HG03103 (cell line): Measurements from ENCODE around the gene TMEM258.

Experiments used
- ATAC-seq: cut with Tn5 transposase; IDR thresholded peaks from one replicate; pipeline ENCODE4 v1.9.1; 2021; ENCODE audit warnings: low read depth; ENCODE audit not compliant: unreplicated experiment

TMEM258 gene

DNA sequence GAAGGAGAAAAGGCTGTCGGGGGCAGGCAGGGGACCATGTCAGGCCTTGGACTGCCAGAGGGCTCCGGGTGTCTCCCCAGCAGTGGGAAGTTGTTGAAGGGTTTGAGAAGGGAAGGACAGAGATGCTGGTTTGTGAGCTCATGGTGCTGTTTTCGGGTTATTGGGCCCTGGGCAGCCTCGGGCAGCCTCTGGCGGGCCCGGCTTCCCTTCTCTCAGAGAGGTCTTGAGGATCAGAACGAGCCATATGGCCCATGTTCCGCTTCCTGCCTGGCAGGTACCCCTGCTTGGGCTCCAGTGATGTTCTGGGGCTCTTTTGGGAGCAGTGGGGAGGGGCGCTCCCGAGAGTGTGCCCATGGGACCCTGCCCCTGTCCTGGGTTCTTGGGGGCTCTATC, 30.2 kb downstream of the TMEM258 start:
- no peak for ATAC-seq

DNA sequence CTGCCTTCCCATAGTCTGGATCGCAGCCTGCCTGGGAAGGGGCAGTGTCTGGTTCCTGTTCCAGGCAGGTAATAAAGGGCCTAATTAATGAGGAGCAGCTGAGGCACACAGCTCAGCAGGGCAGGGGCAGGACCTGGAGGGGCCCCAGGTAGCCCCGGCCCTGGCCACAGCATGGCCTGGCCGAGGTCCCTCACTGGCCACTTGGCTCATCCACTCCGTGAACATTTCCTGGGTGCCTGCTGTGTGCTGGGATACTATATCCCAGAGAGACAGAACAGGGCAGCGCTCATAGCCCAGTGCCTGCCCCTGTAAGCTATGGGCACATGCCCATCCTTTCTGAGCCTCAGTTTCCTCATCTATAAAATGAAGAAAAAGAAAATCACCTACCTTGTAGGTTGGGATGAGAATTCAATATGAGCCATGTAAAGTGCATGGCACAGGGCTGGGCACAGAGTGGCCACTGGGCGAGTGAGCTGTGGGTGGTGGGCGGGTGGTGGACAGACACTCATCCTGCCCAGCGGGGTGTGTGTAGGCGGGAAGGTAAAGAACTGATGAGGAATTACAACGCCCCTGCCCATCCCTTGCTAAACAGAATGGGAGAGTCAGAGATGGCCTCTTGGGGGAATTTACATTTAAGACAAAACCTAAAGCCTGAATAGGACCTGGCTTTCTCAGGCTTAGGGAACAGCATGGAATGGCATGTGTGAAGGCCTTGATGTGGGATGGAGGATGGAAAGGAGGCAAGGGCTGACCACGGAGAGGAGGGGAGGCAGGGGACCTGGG, 30.8 kb downstream of the TMEM258 start:
- ATAC-seq = no peak

DNA sequence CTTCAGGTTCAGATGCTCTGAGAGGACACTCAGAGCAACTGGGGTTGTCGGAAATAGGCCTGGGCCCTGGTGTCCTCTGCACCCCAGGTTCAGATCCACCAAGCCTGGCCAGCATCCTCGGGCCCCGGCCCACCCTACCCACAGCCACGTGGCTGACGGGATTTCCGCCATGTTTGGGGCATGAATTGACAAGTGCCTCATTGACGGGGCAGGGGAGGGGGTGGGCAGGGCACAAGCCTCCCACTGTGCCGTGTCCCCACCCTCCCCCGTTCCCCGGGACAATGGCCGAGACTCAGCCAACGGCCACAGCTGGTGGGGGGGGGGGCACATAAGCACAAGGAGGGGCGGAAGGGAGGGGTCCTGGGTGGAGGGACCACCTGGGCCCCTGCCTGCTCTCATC, 31.5 kb downstream of the TMEM258 start:
- ATAC-seq = no peak

DNA sequence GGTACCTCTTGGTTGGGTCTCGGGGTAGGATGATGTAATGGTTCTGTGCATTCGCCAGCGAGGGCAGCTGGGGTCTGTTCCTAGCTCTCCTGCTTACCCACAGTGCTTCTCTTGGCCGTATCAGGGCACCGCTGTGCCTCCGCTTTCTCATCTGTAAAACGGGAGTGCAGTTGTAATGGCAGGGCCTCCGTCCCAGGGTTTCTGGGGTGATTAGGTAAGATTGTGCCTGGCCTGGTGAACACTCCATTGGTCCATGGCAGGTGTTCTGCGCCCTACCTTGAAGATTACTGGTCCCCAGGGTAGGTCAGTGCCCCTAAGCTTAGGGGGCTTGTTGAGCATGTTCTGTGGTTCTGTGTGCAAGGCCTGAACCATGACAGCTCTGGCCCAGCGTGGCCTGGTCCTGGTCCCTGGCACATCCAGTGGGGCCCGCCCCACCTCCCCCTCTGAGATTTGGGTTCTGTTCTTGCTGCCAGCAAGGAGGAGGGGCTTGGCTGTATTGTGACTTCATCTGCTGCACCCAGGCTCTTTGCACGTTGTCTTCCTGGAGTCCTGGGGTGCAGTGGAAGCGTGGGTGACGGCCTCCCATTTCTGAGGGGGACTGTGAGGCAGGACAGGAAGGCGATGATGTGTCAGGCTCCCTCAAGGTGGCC, 35.1 kb downstream of the TMEM258 start:
- ATAC-seq = no peak

DNA sequence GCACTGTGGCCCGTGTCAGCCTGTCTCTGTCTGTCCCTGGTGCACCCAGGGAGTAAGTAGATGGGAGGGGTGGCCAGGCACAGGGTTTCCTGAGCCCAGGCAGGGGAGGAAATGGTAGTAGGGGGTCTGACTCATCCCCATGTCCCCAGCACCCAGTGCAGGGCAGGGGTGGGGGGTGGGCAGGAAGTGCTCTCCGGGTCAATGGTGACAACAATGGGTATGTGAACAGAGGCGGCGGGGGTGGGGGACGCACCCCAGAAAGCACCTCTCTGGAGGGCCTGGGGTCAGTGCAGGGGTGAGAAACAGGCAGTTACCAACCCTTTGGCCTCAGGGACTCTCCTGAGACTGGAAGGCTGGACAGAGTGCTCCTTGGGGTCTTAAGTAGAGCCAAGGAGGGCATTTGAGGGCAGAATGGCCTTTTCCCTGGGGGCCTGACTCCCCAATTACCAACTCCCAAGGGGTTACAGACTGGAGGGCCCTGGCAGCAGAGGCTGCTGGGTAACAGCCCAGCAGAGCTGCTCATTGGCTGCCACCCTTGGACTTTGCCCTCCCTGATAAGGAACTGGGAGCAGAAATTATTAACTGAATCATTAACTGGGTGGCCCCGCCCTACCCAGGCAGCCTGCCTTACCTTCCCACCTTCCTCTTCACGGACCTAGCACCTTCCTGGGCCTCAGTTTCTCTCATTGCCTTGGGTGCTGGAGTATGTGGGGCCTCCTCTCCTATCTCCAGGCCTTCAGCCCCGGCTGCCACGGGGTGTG, 35.8 kb downstream of the TMEM258 start:
- no peak for ATAC-seq

DNA sequence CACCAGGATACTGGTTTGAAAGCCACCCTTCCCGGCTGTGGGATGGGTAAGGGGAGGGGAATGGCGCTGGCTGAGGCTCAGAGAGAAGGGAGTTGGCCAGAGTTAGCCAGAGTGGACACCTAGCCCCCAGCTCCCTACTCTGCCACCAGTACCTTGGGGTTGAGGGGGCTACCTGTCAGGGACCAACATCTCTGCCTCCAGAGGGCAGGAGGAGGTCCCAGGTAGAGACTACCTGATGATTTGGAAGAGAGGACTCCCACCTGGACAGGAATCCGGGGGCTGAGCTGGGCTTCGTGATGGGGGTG, 36.3 kb downstream of the TMEM258 start:
- ATAC-seq = no peak

DNA sequence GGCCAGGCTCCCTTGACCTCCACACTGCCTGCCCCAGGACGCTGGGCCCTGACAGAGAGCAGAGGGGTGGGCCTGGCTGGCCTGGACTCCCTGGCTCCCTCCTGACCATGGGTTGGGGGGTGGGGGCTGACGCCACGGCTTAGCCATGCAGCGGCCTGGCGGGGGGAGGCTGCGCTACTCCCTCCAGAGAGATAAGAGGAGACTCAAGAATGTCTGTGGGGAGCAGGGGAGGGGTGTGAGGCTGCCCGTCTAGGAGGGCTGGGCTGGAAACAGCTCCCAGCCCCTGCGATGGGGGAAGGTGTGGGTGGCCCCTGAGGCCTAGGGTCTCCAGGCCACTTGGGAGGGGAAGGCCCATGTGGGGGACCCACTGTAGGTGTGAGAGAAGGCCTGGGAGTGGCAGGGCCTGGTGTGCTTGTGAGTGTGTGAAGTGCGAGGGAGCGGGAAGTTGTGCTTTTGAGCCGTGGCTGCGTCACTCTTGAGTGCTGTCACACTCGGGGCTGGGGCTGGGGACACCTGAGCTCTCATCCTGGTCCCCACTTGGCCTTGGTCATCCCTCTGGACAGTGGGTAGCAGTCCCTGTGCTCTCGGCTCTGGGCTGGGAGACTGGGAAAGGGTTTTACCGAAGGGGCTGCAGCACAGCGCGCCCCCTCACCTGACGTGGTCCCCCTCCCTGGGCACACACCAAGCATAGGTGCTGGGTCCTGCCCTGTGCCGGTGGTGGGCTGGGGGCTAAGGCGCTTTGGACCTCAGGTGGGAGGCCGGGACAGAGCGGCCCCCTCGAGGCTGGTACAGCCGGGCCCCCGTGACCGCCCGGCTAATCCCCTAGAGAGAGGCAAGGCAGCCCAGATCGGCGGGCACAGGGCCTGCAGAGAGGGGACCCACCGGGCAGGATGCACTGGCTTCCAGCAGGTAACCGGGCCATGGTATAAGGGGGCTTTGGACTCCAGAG, 37.6 kb downstream of the TMEM258 start:
- ATAC-seq = no peak

DNA sequence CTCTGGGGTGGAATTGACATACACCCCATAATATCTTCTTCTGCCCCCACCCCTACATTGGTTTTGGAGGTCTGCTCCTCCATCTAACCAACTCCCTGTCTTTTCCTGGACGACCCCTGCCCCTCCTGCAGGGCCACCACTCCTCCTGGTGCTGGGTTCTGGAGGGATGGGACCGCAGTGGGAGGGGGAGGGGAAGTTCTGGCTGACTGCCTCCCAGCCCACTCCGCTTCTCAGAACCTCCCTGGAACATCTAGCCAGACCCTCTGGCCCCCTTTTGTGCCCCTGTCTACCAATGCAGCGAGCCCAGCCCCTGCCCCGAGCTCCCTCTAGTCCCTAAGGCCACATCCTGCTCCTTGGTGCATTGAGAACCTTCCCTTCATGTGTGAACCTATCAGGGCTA, 38.7 kb downstream of the TMEM258 start:
- ATAC-seq = no peak

DNA sequence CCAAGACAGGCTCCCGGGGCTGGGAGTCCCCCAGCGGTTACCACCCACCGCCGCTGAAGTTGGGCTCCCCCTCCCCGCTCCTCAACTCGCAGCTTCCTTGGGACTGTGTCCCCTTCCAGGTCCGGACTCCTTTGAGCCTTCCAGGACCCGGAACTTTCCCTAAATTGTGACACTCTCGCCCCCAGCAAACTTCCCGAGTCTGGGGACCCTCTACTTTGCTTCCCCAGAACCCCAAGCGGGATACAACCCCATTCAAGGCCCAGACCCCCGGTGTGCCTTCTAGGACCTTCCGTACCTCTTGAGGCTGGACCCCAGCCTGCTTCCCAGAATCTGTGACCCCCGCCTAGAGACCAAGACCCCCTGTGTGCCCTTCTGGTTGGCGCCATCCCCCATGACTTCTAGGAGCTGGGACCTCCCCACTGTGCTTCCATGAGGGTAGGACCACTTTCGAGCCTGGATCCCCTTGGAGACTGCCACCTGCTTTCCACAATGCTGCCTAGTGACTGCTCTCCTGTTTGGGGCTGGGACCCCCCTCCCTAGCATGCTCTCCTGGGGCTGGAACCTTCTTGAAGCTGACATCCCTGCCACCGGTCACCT, 39.4 kb downstream of the TMEM258 start:
- no peak for ATAC-seq

DNA sequence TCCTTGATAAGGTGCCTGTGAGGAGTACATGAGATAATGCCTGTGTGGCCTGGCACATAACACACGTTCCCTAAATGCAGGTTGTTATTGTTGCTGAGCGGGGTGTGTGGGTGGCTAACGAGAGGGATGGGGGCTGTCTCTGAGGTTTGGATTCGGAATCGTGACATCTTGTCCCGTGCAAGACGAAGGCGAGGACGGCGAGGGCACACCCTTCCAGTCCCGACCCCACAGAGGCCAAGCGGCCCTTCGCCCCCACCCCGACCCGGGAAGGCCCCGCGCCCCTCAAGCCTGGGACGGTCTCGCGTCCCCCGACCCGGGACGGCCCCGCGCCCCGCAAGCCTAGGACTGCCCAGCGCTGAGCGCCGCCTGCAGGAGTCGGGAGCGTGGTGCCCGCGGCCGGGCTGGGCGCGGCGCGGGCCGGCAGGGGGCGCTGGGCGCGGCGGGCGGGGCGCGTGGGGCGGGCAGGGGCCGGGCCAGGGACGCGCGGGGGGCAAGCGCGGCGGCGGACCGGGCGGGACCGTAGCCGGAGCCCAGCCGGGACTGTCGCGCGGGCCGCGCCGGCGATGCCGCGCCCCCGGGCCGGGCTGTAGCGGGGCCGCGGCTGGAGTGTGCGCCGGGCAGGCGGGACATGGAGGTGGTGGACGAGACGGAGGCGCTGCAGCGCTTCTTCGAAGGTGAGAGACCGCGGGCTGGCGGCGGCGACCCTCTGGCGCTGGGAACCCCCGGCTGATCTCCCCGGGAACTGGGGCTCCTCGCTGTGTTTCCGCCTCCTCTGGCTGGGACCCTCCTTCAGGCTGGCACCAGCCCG, 40.1 kb downstream of the TMEM258 start, which contains the start of gene MYRF:
MYRF (plus strand) TSS at position 520 of the 808 bp plus-strand sequence; CDS start at position 629, 109 bp downstream.
- no peak for ATAC-seq

DNA sequence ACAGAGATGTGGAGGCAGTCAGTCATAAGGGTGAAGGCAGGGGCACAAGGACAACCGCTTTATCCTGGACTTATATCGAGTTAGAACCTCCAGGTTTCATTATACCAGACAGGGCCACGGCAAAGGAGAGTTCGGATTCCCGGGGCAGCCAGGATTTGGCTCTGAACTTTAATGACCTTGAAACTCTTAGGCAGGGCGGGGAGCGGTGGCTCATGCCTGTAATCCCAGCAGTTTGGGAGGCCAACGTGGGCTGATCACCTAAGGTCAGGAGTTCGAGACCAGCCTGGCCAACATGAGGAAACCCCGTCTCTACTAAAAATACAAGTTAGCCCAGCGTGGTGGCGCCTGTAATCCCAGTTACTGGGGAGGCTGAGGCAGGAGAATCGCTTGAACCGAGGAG, 41.0 kb downstream of the TMEM258 start:
- no peak for ATAC-seq

DNA sequence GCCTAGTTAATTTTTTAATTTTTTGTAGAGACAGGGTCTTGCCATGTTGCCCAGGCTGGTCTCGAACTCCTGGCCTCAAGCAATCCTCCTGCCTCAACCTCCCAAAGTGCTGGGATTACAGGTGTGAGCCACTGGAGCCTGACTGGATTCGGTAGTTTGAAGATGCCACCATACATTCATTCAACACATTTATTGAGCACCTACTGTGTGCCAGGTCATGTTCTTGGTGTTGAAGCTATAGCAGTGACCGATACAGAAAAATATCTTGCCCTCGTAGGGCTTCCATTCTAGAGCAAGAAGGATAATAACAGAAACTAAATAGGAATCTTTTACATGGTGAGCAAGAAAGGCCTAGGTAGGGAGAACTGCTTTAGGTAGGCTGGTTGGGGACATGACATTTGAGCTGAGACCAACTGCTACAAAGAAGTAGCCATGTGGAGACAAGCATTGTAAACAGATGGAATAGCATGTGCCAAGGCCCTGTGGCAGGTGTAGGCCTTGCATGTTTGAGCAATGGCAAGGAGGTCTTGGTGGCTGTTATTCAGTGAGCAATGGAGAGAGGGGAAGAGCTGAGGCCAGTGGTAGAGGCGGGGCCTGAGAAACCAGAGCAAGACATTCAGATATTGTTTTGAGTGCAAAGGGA, 41.6 kb downstream of the TMEM258 start:
- ATAC-seq = no peak

DNA sequence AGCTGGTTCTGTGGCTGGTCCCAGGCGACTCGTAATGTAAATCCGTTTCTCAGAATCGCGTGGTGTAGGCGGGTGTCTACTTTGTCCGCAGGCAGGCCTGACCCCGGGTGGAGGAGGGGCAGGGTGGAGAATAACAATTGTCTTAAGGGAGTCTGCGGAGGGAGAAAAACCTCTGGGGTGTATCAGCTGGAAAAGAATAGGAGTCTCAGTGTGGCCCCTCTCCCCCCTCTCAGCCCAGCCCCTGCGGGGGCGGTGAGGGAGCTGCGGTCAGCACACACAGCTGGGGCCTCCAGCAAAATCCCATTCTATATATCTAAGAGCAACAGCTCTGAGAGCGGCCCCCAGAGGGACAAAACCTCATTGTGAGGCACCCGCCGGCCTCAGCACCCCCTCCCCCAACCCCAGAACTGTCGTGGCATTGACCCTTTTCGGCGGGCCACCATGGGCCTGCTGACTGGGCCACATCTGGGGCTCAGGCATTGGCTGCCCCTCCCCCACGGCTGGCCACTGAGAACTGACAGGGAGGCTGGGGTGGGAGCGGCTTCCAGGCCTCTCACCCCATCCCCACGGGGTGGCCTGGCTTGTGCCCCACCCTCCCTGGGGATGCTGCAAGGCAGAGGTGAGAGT, 42.7 kb downstream of the TMEM258 start:
- ATAC-seq = no peak

DNA sequence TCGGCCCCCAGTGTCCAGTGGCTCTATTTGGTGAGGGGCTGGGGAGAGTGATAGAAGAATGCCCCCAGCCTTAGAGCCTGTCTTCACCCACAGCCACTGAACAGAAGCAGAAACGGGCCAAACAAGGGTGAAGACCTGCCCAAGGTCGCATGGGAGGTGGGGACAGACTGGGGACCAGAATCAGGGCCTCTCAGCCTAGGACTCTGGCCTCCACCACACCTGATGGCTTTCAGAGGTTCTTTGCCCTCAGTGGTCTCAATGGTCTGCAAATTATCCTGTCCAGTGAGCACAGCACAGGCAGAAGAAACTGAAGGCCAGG, 44.5 kb downstream of the TMEM258 start:
- ATAC-seq = no peak

DNA sequence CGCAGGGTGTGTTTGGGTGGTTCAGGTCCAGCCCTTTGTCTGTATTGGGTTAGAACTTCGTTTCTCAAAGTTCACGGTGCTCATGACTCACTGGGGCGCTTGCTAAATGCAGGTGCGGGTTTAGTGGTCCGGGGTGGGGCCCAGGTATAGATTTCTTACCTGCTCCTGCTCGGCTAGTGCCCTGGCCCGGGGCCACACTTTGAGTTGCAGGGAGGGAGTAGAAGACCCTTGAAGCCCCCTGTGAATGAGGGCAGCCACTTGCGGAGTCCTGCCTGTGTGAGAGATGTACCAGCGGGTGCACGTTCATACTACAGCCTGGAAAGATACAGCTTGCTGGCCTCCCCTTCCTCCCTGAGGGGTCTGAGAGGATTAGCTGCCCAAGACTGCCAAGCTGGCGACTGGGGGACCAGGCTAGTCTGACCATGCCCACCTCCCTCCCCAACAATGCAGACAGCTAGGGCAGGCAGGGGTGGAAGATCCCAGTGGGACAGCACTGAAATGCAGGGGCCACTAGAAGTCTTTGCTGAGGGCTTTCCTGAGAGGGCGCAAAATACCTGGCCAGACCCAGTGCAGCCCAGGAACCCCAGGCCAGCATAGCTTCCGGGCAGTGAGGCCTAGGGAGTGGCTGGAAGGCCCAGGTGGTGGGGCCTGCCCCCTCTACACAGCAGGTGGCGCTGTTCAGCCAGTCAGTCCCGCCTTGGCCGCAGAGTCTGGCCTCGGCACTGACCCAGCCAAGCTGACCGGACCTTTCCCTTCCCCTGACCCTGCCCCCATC, 45.0 kb downstream of the TMEM258 start:
- ATAC-seq = no peak

DNA sequence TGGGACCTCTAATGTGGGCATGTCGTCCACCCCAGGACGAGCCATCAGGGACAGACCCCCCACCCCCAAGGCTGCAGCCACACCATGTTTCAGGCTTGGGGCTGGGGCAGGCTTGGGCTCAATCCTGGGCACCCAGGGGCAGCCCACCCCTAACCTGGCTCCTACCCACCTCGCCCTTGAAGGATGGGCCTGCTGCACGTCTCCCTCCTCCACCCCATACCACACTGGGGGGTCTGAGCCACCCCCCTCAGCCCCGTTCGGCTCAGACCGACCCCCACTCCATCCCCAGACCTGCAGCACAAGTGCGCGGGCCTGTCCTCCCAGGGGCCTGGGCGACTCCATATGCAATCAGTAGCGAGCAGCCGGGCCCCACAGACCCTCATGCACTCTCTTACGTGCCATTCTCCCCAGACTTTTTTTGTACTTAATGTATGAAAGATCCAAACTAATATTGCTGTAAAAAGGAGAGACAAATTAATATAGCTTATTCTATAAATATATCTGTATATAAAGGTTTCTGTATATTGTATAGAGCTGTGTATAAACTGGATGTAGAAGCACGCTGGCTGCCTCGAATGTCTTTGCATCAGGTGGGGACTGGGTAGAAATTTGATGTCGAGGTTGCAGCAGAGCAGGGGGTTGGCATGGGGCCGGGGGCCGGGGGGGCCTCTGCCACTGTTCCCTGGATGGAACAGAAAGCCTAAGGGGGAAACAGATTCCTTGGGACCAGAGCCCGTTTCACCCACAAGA, 45.8 kb downstream of the TMEM258 start:
- no peak for ATAC-seq

DNA sequence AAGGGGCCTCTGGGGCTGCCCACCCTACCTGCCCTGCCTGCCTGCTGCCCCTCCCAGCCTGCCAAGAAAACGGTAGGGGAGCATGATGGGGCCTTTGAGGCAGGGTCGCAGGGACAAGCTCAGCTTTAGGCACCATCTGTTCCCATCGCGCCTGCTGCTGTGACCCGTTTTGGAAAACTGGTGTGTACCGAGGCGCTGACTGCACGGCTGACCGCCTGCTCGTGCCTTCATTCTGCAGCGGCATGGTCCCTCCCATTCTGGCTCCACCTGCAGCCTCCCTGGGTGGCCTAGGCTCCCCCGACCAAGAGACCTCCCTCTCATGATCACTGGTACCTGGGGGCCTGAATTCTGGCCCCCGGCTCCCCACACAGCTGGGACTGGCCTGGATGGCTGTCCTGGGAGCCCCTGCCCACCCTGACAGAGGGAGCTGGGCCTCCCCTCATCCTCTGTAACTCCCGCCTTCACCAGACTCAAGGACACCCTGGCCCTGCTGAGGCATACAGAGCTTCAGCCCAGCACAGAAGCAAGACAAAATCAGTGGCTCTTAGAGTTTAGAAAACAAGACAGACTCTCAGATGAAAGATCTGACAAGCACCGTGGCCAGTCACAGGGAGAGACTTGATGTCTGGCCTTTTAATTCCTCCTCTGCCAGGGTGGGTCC, 46.5 kb downstream of the TMEM258 start:
- ATAC-seq = no peak
